ENCODE data around the gene RPAP2. TPM values are rescaled to one million over a fixed set of nuclear protein-coding genes. Genes with fewer than 3 reads are reported as not detected.
A peak's percentile ranks its signal among the peaks of the same experiment; 100 is the strongest.

Gene RPAP2
- total RNA-seq, 2 experiments from 2014 or later: 23.4 to 26.5 TPM

DNA sequence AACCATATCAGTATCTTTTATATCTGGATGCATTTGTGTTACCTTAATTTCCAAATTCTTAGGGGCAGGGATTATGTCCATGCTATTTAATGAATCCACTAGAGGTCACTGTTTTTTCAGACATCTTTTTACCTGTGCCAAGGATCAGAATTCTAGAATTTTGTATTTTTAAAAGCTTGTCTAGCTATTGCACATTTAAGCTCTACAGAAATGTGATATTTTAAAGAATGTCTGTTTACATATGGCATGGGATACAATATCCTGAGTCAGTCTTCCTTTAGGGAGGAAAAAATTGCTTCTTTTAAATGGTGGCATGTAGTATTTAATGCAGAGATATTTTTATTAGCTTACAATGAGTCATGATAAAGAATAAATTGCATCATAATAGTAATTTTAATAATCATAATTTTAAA lies 11.3 kb downstream of the RPAP2 start:
- ChIA-PET CTCF (interaction anchor here (0.7 to 2.7 kb wide), 10 partner anchors 10 to 795 kb away, joined by 3 to 16 read pairs (median 5); partner anchors contain the start of genes GLMN and RPAP2), POLR2A (interaction anchor here (0.7 to 1.8 kb wide), 5 partner anchors 175 to 327 kb away, joined by 3 to 6 read pairs (median 4); no protein-coding TSS in a partner anchor)
- H3K36me3 Mint-ChIP-seq (ENCODE audit: low read depth): peaks cover 64% of the 10 kb centered on the region
- Histone ChIP-seq H3K4me3 (ENCODE audit: low read length) (no peak overlapping the region), H3K4me1 (ENCODE audit: insufficient read depth, low read length) (peaks cover 24% of the 10 kb centered on the region), H3K27me3 (ENCODE audit: control insufficient read depth in 1 of 2, insufficient read depth in 2 of 2, low read length in 2 of 2) (no peaks in the 10 kb centered on the region), H3K36me3 (ENCODE audit: insufficient read depth, low read length) (peaks cover 23% of the 10 kb centered on the region), H3K27ac (ENCODE audit: low read depth in 1 of 2, low read length in 2 of 2) (no peak overlapping the region), H3K9me3 (ENCODE audit: control insufficient read depth in 1 of 2, insufficient read depth in 1 of 2, low read length in 2 of 2) (peaks cover 0 to 4% of the 10 kb centered on the region in 2 experiments)
- DNase-seq: peak in 3 of 14 experiments; percentile 62 to 66 (median 64)
- peaks cover 39% of the 10 kb centered on the region for H3K4me1 Mint-ChIP-seq (ENCODE audit: low read depth)
- no peak overlapping the region for H3K27ac Mint-ChIP-seq
- H3K9me3 Mint-ChIP-seq: no peaks in the 10 kb centered on the region
- no peak overlapping the region for H3K4me3 Mint-ChIP-seq
- TF ChIP-seq, protein P1, sequence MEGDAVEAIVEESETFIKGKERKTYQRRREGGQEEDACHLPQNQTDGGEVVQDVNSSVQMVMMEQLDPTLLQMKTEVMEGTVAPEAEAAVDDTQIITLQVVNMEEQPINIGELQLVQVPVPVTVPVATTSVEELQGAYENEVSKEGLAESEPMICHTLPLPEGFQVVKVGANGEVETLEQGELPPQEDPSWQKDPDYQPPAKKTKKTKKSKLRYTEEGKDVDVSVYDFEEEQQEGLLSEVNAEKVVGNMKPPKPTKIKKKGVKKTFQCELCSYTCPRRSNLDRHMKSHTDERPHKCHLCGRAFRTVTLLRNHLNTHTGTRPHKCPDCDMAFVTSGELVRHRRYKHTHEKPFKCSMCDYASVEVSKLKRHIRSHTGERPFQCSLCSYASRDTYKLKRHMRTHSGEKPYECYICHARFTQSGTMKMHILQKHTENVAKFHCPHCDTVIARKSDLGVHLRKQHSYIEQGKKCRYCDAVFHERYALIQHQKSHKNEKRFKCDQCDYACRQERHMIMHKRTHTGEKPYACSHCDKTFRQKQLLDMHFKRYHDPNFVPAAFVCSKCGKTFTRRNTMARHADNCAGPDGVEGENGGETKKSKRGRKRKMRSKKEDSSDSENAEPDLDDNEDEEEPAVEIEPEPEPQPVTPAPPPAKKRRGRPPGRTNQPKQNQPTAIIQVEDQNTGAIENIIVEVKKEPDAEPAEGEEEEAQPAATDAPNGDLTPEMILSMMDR (IDR thresholded peaks at IDR 0.05): peak; percentile 75
- ATAC-seq (ENCODE audit: poor library complexity): peak; percentile 72
- intact Hi-C loops (cut with DNase I, micrococcal nuclease): loop anchor here (1.0 to 5.0 kb wide), 3 partner anchors 177 to 313 kb away; partner anchors contain the start of gene GFI1 (in 1 of the 2)
- no peaks in the 10 kb centered on the region for H3K27me3 Mint-ChIP-seq

DNA sequence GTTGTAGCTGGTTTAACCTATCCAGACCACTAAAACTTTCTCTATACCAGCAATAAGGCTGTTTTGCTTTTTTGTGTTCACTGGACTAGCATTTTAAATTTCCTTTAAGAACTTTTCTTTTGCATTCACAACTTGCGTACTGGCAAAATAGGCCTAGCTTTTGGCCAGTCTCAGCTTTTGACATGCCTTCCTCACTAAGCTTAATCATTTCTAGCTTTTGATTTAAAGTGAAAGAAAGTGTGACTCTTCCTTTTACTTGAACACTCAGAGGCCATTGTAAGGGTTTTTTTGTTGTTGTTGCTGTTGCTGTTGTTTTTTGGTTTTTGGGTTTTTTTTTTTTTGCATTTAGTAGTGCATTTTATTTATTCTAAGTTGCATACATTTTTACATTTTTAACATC lies 15.2 kb downstream of the RPAP2 start:
- Histone ChIP-seq H3K4me1 (ENCODE audit: insufficient read depth, low read length) (peaks cover 43% of the 10 kb centered on the region), H3K36me3 (ENCODE audit: insufficient read depth, low read length) (no peaks in the 10 kb centered on the region), H3K27ac (ENCODE audit: low read depth in 1 of 2, low read length in 2 of 2) (peak overlapping the region; percentile 4 to 18), H3K27me3 (ENCODE audit: control insufficient read depth in 1 of 2, insufficient read depth in 2 of 2, low read length in 2 of 2) (no peaks in the 10 kb centered on the region), H3K9me3 (ENCODE audit: control insufficient read depth in 1 of 2, insufficient read depth in 1 of 2, low read length in 2 of 2) (peaks cover 0 to 4% of the 10 kb centered on the region in 2 experiments), H3K4me3 (ENCODE audit: low read length) (no peak overlapping the region)
- ChIA-PET CTCF (interaction anchor here (0.6 to 1.1 kb wide), 2 partner anchors 56 to 172 kb away, joined by 3 to 6 read pairs; no protein-coding TSS in a partner anchor), POLR2A (interaction anchor here (8.4 kb wide), 1 partner anchor 170 kb away, joined by 76 read pairs; the partner anchor contains the start of gene GFI1)
- H3K4me1 Mint-ChIP-seq (ENCODE audit: low read depth): peaks cover 77% of the 10 kb centered on the region
- H3K36me3 Mint-ChIP-seq (ENCODE audit: low read depth): peaks cover 32% of the 10 kb centered on the region
- H3K9me3 Mint-ChIP-seq: no peaks in the 10 kb centered on the region
- intact Hi-C loops (cut with DNase I, micrococcal nuclease): loop anchor here in 1 of 2 experiments (5.0 kb wide), 1 partner anchor 173 kb away; the partner anchor contains the start of gene GFI1
- H3K4me3 Mint-ChIP-seq: no peak overlapping the region
- H3K27ac Mint-ChIP-seq: peak overlapping the region; percentile 75
- TF ChIP-seq, protein P1 (IDR thresholded peaks at IDR 0.05): no peak
- no peak for DNase-seq
- no peaks in the 10 kb centered on the region for H3K27me3 Mint-ChIP-seq
- ATAC-seq (ENCODE audit: poor library complexity): no peak

DNA sequence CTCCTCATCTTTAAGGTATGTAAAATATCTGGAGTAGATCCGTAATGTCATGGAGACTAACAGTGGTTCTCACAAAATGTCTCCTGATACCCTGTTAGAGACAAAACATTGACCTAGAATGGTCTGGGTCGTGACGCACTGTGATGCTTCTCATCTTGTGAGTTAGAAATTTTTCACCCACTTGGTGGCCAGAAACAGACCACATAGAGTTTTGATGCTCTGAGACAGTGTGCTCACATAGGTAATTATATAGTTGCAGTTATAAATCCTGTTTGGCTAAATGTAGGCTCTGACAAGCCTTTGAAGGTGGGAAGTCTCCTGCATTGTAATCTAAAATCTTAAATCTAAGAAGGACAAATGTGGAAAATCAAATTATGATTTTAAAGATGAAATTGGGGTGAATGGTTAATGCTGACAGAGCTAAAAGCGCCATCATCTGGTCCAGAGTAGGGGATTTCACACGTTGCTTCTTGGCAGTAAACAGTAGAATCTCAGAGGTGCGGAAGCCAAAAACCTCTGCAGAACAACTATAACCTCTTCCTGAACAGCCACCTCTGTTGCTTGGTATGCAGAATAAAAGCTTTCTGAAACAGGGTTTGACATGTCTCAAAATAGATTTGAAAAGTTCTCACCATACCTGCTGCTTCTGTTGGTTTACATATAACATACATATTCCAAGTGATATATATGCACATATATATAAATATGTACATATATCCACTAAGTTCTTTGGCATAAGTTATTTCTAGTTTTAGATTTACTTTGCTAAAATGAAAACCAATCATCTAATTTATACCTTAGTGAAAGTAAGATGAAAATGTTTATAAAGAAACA lies 17.1 kb downstream of the RPAP2 start:
- H3K4me3 ChIP-seq (ENCODE audit: low read length): no peak overlapping the region
- ATAC-seq (ENCODE audit: poor library complexity): peak; percentile 87
- no peaks in the 10 kb centered on the region for H3K27me3 ChIP-seq (ENCODE audit: control insufficient read depth in 1 of 2, insufficient read depth in 2 of 2, low read length in 2 of 2)
- CTCF ChIA-PET: interaction anchor here (1.1 to 1.3 kb wide), 4 partner anchors 9 to 171 kb away, joined by 4 read pairs; partner anchors contain the start of genes GFI1, GLMN and RPAP2
- DNase-seq: peak in 13 of 14 experiments; percentile 13 to 84 (median 25)
- TF ChIP-seq, protein P1 (IDR thresholded peaks at IDR 0.05): no peak
- H3K27ac Mint-ChIP-seq: peak overlapping the region; percentile 85
- H3K27me3 Mint-ChIP-seq: no peaks in the 10 kb centered on the region
- peaks cover 0 to 4% of the 10 kb centered on the region in 2 experiments for H3K9me3 ChIP-seq (ENCODE audit: control insufficient read depth in 1 of 2, insufficient read depth in 1 of 2, low read length in 2 of 2)
- POLR2A ChIA-PET: interaction anchor here (0.5 to 8.4 kb wide), 8 partner anchors 18 to 516 kb away, joined by 3 to 76 read pairs (median 4); partner anchors contain the start of genes GFI1, GLMN, RPAP2 and RPL5
- no peaks in the 10 kb centered on the region for H3K9me3 Mint-ChIP-seq
- peaks cover 5% of the 10 kb centered on the region for H3K36me3 ChIP-seq (ENCODE audit: insufficient read depth, low read length)
- intact Hi-C loops (cut with DNase I, micrococcal nuclease): loop anchor here in 1 of 2 experiments (2.0 to 5.0 kb wide), 3 partner anchors 17 to 221 kb away; partner anchors contain the start of genes GFI1, GLMN and RPAP2
- peaks cover 34% of the 10 kb centered on the region for H3K36me3 Mint-ChIP-seq (ENCODE audit: low read depth)
- peaks cover 74% of the 10 kb centered on the region for H3K4me1 Mint-ChIP-seq (ENCODE audit: low read depth)
- peaks cover 49% of the 10 kb centered on the region for H3K4me1 ChIP-seq (ENCODE audit: insufficient read depth, low read length)
- H3K27ac ChIP-seq (ENCODE audit: low read depth in 1 of 2, low read length in 2 of 2): peak overlapping the region; percentile 26 to 52
- peak overlapping the region; percentile 71 for H3K4me3 Mint-ChIP-seq
